Central memory CD8-positive, alpha-beta T cell (primary cell): Measurements from ENCODE around the gene AP3S2.
"Not testable (repeated sequence)": the region's sequence is repeated elsewhere in the genome, so short reads cannot be mapped to it uniquely, and the experiment has no call there.

Experiments used
- ATAC-seq: fragments of 150-1000 bp; cut with Tn5 transposase; replicated peaks from 2 replicates; pipeline ENCODE4 v1.10.0; 2022; ENCODE audit warnings: mild to moderate bottlenecking, moderate FRiP score, moderate number of reproducible peaks; ENCODE audit not compliant: poor library complexity, severe bottlenecking; ENCODE audit errors: extremely low read depth
- DNase-seq, 2 donors: peaks; one replicate each; pipeline ENCODE4 v3.0.0; 2021; ENCODE audit warnings: low spot score in 2 of 2
- H3K27ac Mint-ChIP-seq: one replicate; pipeline ENCODE4 v1.8.0; 2022; ENCODE audit warnings: low read depth, mild to moderate bottlenecking, moderate library complexity, mixed read lengths
- H3K27me3 Mint-ChIP-seq: one replicate; pipeline ENCODE4 v1.8.0; 2022; ENCODE audit warnings: mixed read lengths
- H3K36me3 Mint-ChIP-seq: one replicate; pipeline ENCODE4 v1.8.0; 2022; ENCODE audit warnings: mild to moderate bottlenecking, moderate library complexity, mixed read lengths; ENCODE audit not compliant: insufficient read depth
- H3K4me1 Mint-ChIP-seq: one replicate; pipeline ENCODE4 v1.8.0; 2022; ENCODE audit warnings: mixed read lengths
- H3K4me3 Mint-ChIP-seq: one replicate; pipeline ENCODE4 v1.8.0; 2022; ENCODE audit warnings: mild to moderate bottlenecking, moderate library complexity, mixed read lengths
- H3K9me3 Mint-ChIP-seq: one replicate; pipeline ENCODE4 v1.8.0; 2022; ENCODE audit warnings: mixed read lengths

Gene AP3S2

DNA sequence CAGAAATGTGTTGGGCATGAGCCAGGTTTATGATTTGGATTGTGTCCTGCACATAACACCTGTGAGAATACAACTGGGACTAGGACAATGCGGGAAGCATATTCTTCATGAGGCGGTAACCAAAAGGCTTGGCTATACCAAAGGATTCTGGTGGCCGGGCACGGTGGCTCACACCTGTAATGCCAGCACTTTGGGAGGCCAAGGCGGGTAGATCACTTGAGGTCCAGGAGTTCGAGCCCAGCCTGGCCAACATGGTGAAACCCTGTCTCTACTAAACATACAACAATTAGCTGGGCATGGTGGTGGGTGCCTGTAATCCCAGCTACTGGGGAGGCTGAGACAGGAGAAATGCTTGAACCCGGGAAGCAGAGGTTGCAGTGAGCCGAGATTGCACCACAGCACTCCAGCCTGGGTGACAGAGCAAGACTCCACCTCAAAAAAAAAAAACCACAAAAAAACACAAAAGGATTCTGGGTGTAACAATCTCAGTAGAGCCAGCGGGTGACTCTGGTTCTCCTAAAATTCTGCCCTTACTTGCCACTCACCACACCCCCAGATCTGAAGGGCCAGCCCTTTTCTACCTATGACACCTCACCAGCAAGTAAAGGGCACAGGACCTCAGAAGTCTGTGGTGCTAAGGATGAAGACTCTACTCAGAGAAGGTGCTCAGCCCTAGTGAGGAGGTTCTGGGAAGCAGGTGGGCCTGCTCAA, 59.2 kb downstream of the AP3S2 start:
- H3K27ac Mint-ChIP-seq, H3K4me3 Mint-ChIP-seq, ATAC-seq, H3K4me1 Mint-ChIP-seq, H3K9me3 Mint-ChIP-seq, DNase-seq, H3K27me3 Mint-ChIP-seq: not testable (repeated sequence)
- peaks cover 34% of the 10 kb centered on the region for H3K36me3 Mint-ChIP-seq

GRCh38 chr15:89833966-89834365, 59.8 kb downstream of the AP3S2 start:
- H3K36me3 Mint-ChIP-seq: peaks cover 33% of the 10 kb centered on the region

DNA sequence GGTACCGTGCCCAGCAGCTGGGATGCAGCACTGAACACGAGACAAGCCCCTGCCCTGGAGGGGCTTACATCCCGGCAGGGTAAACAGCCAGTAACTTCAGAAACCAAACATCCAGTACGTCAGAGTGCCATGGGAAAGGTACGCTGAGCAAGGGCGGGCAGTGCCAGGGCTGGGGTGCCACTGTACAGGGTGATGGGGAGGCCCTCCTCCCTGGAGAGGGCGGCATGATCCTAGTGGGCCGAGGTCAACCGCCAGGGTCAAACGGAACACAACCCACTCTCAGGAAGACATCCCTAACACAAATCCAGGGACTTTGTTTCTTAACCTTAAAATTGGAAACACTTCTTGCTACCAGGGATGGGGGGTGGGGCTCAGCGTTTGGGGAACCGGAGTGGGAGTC, 63.2 kb downstream of the AP3S2 start:
- no peaks in the 10 kb centered on the region for H3K9me3 Mint-ChIP-seq
- no peak for ATAC-seq

More at GRCh38 chr15:89833966-89834365, 59.8 kb downstream of the AP3S2 start:
- Mint-ChIP-seq H3K9me3 (no peaks in the 10 kb centered on the region), H3K4me3 (no peak overlapping the region), H3K4me1 (no peaks in the 10 kb centered on the region), H3K27me3 (no peaks in the 10 kb centered on the region), H3K27ac (no peak overlapping the region)
- ATAC-seq (no peak), DNase-seq (no peak)

GRCh38 chr15:89829616-89830440, 64.0 kb downstream of the AP3S2 start:
- ATAC-seq (no peak), DNase-seq (no peak)
- Mint-ChIP-seq H3K4me1 (no peaks in the 10 kb centered on the region), H3K27ac (no peak overlapping the region), H3K4me3 (no peak overlapping the region), H3K9me3 (no peaks in the 10 kb centered on the region), H3K36me3 (peaks cover 14% of the 10 kb centered on the region), H3K27me3 (no peaks in the 10 kb centered on the region)

More for the DNA sequence above, 63.2 kb downstream of the AP3S2 start:
- Mint-ChIP-seq H3K4me3 (no peak overlapping the region), H3K36me3 (peaks cover 21% of the 10 kb centered on the region), H3K27me3 (no peaks in the 10 kb centered on the region), H3K27ac (no peak overlapping the region), H3K4me1 (no peaks in the 10 kb centered on the region)
- no peak for DNase-seq

DNA sequence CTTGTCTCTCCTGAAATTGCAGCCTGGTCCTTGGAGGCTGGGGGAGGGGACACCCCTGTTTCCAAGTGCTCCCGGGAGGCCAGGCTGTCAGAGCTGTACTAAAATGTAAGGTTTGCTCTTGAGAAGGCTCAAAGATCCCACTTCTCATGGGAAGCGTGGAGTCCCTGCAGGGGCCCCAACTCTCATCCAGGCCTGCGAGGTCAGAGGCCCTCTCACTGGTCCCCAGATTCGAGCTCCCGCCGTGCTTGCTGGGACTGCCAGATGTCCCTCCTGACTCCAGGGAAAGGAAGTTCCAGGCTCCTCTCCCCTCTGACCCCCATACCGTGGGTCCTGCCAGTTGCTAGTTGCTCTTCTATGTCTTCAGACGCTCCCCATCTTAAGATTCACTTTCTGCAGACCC, 64.6 kb downstream of the AP3S2 start:
- H3K27me3 Mint-ChIP-seq: peaks cover 5% of the 10 kb centered on the region
- ATAC-seq (no peak), DNase-seq (no peak)
- H3K9me3 Mint-ChIP-seq: no peaks in the 10 kb centered on the region
- H3K4me1 Mint-ChIP-seq: no peaks in the 10 kb centered on the region
- H3K27ac Mint-ChIP-seq: no peak overlapping the region
- H3K36me3 Mint-ChIP-seq: peaks cover 7% of the 10 kb centered on the region
- no peak overlapping the region for H3K4me3 Mint-ChIP-seq

GRCh38 chr15:89828281-89829145, 65.3 kb downstream of the AP3S2 start:
- no peaks in the 10 kb centered on the region for H3K4me1 Mint-ChIP-seq
- DNase-seq (no peak), ATAC-seq (no peak)
- peaks cover 6% of the 10 kb centered on the region for H3K36me3 Mint-ChIP-seq
- H3K4me3 Mint-ChIP-seq: no peak overlapping the region
- H3K27ac Mint-ChIP-seq: no peak overlapping the region
- H3K9me3 Mint-ChIP-seq: no peaks in the 10 kb centered on the region
- peaks cover 11% of the 10 kb centered on the region for H3K27me3 Mint-ChIP-seq

DNA sequence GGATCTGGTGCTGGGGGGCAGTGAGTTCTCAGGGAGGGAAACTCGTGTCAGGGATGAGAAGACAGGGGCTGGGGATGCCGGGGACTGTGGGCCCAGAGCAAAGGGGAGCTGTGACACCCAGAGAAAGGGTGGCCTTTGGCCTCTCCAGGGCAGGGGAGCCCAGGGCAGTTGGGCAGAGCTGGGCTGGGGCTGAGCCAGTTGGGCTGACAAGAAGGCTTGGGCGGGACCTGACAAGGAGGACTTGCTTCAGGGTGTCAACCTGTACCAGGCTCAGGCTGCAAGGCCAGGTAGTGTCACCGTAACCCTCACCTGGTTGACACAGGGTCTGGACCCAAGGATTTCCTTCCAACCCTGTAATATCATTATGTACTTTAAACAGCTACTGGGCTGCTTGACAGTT, 66.0 kb downstream of the AP3S2 start:
- no peak overlapping the region for H3K27ac Mint-ChIP-seq
- H3K9me3 Mint-ChIP-seq: no peaks in the 10 kb centered on the region
- peaks cover 13% of the 10 kb centered on the region for H3K27me3 Mint-ChIP-seq
- DNase-seq (no peak), ATAC-seq (no peak)
- peaks cover 4% of the 10 kb centered on the region for H3K36me3 Mint-ChIP-seq
- H3K4me3 Mint-ChIP-seq: no peak overlapping the region
- H3K4me1 Mint-ChIP-seq: no peaks in the 10 kb centered on the region

GRCh38 chr15:89826671-89827655, 66.8 kb downstream of the AP3S2 start:
- ATAC-seq: no peak
- H3K9me3 Mint-ChIP-seq: no peaks in the 10 kb centered on the region
- H3K4me3 Mint-ChIP-seq: no peak overlapping the region
- no peaks in the 10 kb centered on the region for H3K4me1 Mint-ChIP-seq
- DNase-seq: no peak
- peaks cover 2% of the 10 kb centered on the region for H3K36me3 Mint-ChIP-seq
- peaks cover 21% of the 10 kb centered on the region for H3K27me3 Mint-ChIP-seq
- H3K27ac Mint-ChIP-seq: no peak overlapping the region

GRCh38 chr15:89825271-89825940, 68.4 kb downstream of the AP3S2 start:
- no peak overlapping the region for H3K27ac Mint-ChIP-seq
- H3K4me1 Mint-ChIP-seq: no peaks in the 10 kb centered on the region
- DNase-seq (no peak), ATAC-seq (peak; percentile 24)
- no peak overlapping the region for H3K4me3 Mint-ChIP-seq
- peaks cover 35% of the 10 kb centered on the region for H3K27me3 Mint-ChIP-seq
- no peaks in the 10 kb centered on the region for H3K9me3 Mint-ChIP-seq
- H3K36me3 Mint-ChIP-seq: no peaks in the 10 kb centered on the region

DNA sequence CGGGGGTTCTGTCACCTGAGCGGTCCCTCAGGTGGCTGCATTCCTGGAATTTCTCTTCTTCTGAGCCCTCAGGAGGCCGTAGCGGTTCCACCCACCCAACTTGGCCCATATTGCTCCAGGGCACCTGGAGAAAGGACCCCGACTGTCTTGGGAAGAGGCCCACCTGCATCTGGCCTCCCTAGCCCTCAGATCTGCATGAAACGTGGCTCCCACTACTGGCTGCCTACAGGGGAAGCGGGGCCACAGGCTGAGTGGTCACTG, 69.3 kb downstream of the AP3S2 start:
- H3K4me1 Mint-ChIP-seq: no peaks in the 10 kb centered on the region
- no peak overlapping the region for H3K27ac Mint-ChIP-seq
- no peak for ATAC-seq
- H3K4me3 Mint-ChIP-seq: no peak overlapping the region
- H3K27me3 Mint-ChIP-seq: peaks cover 35% of the 10 kb centered on the region
- DNase-seq: no peak
- no peaks in the 10 kb centered on the region for H3K9me3 Mint-ChIP-seq
- no peaks in the 10 kb centered on the region for H3K36me3 Mint-ChIP-seq

GRCh38 chr15:89823836-89824606, 69.8 kb downstream of the AP3S2 start:
- no peak for ATAC-seq
- H3K4me1 Mint-ChIP-seq: no peaks in the 10 kb centered on the region
- H3K9me3 Mint-ChIP-seq: no peaks in the 10 kb centered on the region
- no peaks in the 10 kb centered on the region for H3K36me3 Mint-ChIP-seq
- DNase-seq: no peak
- no peak overlapping the region for H3K27ac Mint-ChIP-seq
- H3K27me3 Mint-ChIP-seq: peaks cover 35% of the 10 kb centered on the region
- H3K4me3 Mint-ChIP-seq: no peak overlapping the region
